BLaER1 (cell line): ENCODE measurements around the gene PRH2.

Experiments used
- H3K27ac ChIP-seq: shearing (Covaris generic); formaldehyde crosslinking; 2 replicates; pipeline ENCODE4 v1.8.1; 2022
- H3K27me3 ChIP-seq: shearing (Covaris generic); formaldehyde crosslinking; 2 replicates; pipeline ENCODE4 v1.8.1; 2022
- H3K36me3 ChIP-seq: shearing (Covaris generic); formaldehyde crosslinking; 2 replicates; pipeline ENCODE4 v1.8.1; 2022
- H3K4me1 ChIP-seq: shearing (Covaris generic); formaldehyde crosslinking; 2 replicates; pipeline ENCODE4 v1.8.1; 2022
- H3K4me2 ChIP-seq: shearing (Covaris generic); formaldehyde crosslinking; 2 replicates; pipeline ENCODE4 v1.8.1; 2022
- H3K4me3 ChIP-seq: shearing (Covaris generic); formaldehyde crosslinking; 2 replicates; pipeline ENCODE4 v1.8.1; 2022
- H3K9ac ChIP-seq: shearing (Covaris generic); formaldehyde crosslinking; 2 replicates; pipeline ENCODE4 v1.8.1; 2022
- H3K9me3 ChIP-seq: shearing (Covaris generic); formaldehyde crosslinking; 2 replicates; pipeline ENCODE4 v1.8.1; 2022
- H4K20me1 ChIP-seq: shearing (Covaris generic); formaldehyde crosslinking; 2 replicates; pipeline ENCODE4 v1.8.1; 2022
- Cebpa-rat ChIP-seq: shearing (Covaris generic); IDR thresholded peaks from 2 replicates; pipeline ENCODE4 v1.8.1; 2022

PRH2 gene

DNA sequence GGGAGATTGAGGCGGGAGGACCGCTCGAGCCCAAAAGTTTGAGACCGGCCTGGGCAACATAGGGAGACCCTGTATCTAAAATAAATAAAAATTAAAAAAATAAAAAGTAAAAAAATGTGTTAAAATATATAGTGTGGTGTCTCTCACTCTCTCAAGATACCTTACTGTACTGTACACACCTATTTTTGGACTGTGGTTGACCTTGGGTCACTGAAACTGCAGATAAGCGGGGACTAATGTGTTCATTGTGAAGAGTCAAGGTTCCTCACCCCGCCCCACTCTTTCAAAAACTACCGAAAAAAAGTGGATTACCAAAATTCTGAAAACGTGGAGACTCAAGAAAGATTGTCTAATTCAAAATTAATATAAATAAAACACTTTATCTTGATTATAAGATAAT, 18.7 kb upstream of the PRH2 start:
- Histone ChIP-seq H3K9ac (no peak overlapping the region), H3K4me1 (no peaks in the 10 kb centered on the region), H3K36me3 (peaks cover 1% of the 10 kb centered on the region; the same call in 1 of the 2 replicates), H3K4me3 (no peak overlapping the region), H3K4me2 (no peak overlapping the region), H3K9me3 (peaks cover 3% of the 10 kb centered on the region), H3K27ac (no peak overlapping the region), H4K20me1 (no peaks in the 10 kb centered on the region), H3K27me3 (no peaks in the 10 kb centered on the region)
- TF ChIP-seq Cebpa-rat, result no peak

GRCh38 chr12:10919809-10920208, 9.2 kb upstream of the PRH2 start:
- no peak overlapping the region for H3K4me2 ChIP-seq

GRCh38 chr12:10926269-10926668, 2.8 kb upstream of the PRH2 start:
- Histone ChIP-seq H4K20me1 (no peaks in the 10 kb centered on the region), H3K27ac (no peak overlapping the region), H3K36me3 (no peaks in the 10 kb centered on the region), H3K27me3 (no peaks in the 10 kb centered on the region), H3K9me3 (no peaks in the 10 kb centered on the region), H3K4me2 (no peak overlapping the region), H3K9ac (no peak overlapping the region), H3K4me3 (no peak overlapping the region), H3K4me1 (no peaks in the 10 kb centered on the region)
- TF ChIP-seq Cebpa-rat, result no peak

More at GRCh38 chr12:10919809-10920208, 9.2 kb upstream of the PRH2 start:
- H3K27ac ChIP-seq, result no peak overlapping the region
- H3K9ac ChIP-seq, result no peak overlapping the region
- H3K27me3 ChIP-seq, result no peaks in the 10 kb centered on the region
- no peak for TF ChIP-seq Cebpa-rat
- H4K20me1 ChIP-seq, result no peaks in the 10 kb centered on the region
- no peak overlapping the region for H3K4me3 ChIP-seq
- H3K9me3 ChIP-seq, result no peaks in the 10 kb centered on the region
- H3K36me3 ChIP-seq, result no peaks in the 10 kb centered on the region
- H3K4me1 ChIP-seq, result no peaks in the 10 kb centered on the region

GRCh38 chr12:10936506-10936905, 7.5 kb downstream of the PRH2 start:
- Histone ChIP-seq H3K4me1 (no peaks in the 10 kb centered on the region), H4K20me1 (no peaks in the 10 kb centered on the region), H3K4me3 (no peak overlapping the region), H3K9ac (no peak overlapping the region), H3K9me3 (no peaks in the 10 kb centered on the region), H3K4me2 (no peak overlapping the region), H3K27me3 (no peaks in the 10 kb centered on the region), H3K27ac (no peak overlapping the region), H3K36me3 (no peaks in the 10 kb centered on the region)
- TF ChIP-seq Cebpa-rat, result no peak

- Histone ChIP-seq H3K4me2 (no peak within 1 kb of the TSS), H3K9ac (no peak within 1 kb of the TSS), H3K36me3 (no peaks in the 10 kb centered on the region), H4K20me1 (no peaks in the 10 kb centered on the region), H3K4me1 (no peaks in the 10 kb centered on the region), H3K27me3 (no peaks in the 10 kb centered on the region), H3K4me3 (no peak within 1 kb of the TSS), H3K9me3 (no peaks in the 10 kb centered on the region), H3K27ac (no peak within 1 kb of the TSS)
- no peak for TF ChIP-seq Cebpa-rat
Observed at GRCh38 chr12:10939163-10939562, 10.1 kb downstream of the PRH2 start, which contains the start of gene TAS2R14. TSS of gene TAS2R14 (minus strand) at chr12:10939263. CDS start at chr12:10939207, 56 bp downstream.

GRCh38 chr12:10940389-10940788, 11.4 kb downstream of the PRH2 start:
- no peaks in the 10 kb centered on the region for H3K4me1 ChIP-seq
- no peak overlapping the region for H3K4me3 ChIP-seq
- no peak overlapping the region for H3K9ac ChIP-seq
- H3K9me3 ChIP-seq, result peaks cover 6% of the 10 kb centered on the region; the same call in 1 of the 2 replicates
- H3K36me3 ChIP-seq, result no peaks in the 10 kb centered on the region
- no peaks in the 10 kb centered on the region for H3K27me3 ChIP-seq
- TF ChIP-seq Cebpa-rat, result no peak
- no peak overlapping the region for H3K27ac ChIP-seq
- no peak overlapping the region for H3K4me2 ChIP-seq
- no peaks in the 10 kb centered on the region for H4K20me1 ChIP-seq

- H3K9ac ChIP-seq, result no peak overlapping the region
- H3K4me2 ChIP-seq, result no peak overlapping the region
- H4K20me1 ChIP-seq, result no peaks in the 10 kb centered on the region
- peaks cover 12% of the 10 kb centered on the region for H3K9me3 ChIP-seq
- no peak overlapping the region for H3K4me3 ChIP-seq
- H3K27me3 ChIP-seq, result no peaks in the 10 kb centered on the region
- H3K27ac ChIP-seq, result no peak overlapping the region
- no peaks in the 10 kb centered on the region for H3K36me3 ChIP-seq
- H3K4me1 ChIP-seq, result no peaks in the 10 kb centered on the region
- no peak for TF ChIP-seq Cebpa-rat
Observed at GRCh38 chr12:10941369-10941768, 12.3 kb downstream of the PRH2 start.

DNA sequence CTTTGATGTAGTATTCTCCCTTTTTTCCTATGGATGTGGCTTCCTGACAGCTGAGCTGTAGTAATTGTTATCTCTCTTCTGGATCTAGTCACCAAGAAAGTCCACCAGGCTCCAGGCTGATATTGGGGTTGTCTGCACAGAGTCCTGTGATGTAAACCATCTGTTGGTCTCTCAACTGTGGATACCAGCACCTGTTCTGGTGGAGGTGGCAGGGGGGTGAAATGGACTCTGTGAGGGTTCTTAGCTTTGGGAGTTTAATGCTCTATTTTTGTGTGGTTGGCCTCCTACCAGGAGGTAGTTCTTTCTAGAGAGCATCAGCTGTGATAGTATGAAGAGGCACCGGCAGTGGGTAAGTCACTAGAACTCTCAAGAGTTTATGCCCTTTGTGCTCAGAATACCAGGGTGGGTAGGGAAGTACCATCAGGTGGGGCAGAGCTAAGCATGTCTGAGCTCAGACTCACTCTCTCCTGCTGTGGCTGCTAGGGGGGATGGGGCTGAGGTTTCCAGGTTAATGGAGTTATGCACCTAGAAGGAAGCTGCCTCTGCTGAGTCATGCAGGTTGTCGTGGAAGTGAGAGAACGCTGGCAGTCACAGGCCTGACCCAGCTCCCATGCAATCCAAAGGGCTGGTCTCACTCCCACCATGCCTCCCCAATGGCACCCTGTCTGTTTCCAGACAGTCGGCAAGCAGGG, 13.0 kb downstream of the PRH2 start:
- no peak for TF ChIP-seq Cebpa-rat
- no peaks in the 10 kb centered on the region for H3K36me3 ChIP-seq
- no peaks in the 10 kb centered on the region for H4K20me1 ChIP-seq
- no peak overlapping the region for H3K4me2 ChIP-seq
- no peak overlapping the region for H3K27ac ChIP-seq
- H3K4me1 ChIP-seq, result no peaks in the 10 kb centered on the region
- H3K4me3 ChIP-seq, result no peak overlapping the region
- H3K27me3 ChIP-seq, result no peaks in the 10 kb centered on the region
- H3K9me3 ChIP-seq, result peaks cover 17% of the 10 kb centered on the region
- H3K9ac ChIP-seq, result no peak overlapping the region

- H3K4me3 ChIP-seq, result no peak overlapping the region
- no peak overlapping the region for H3K9ac ChIP-seq
- H3K36me3 ChIP-seq, result no peaks in the 10 kb centered on the region
- H3K27me3 ChIP-seq, result no peaks in the 10 kb centered on the region
- no peak for TF ChIP-seq Cebpa-rat
- H3K4me1 ChIP-seq, result no peaks in the 10 kb centered on the region
- H4K20me1 ChIP-seq, result no peaks in the 10 kb centered on the region
- no peak overlapping the region for H3K27ac ChIP-seq
- no peak overlapping the region for H3K4me2 ChIP-seq
- peaks cover 27% of the 10 kb centered on the region for H3K9me3 ChIP-seq
Observed at GRCh38 chr12:10943167-10943566, 14.1 kb downstream of the PRH2 start.

- no peaks in the 10 kb centered on the region for H4K20me1 ChIP-seq
- H3K27me3 ChIP-seq, result no peaks in the 10 kb centered on the region
- no peaks in the 10 kb centered on the region for H3K4me1 ChIP-seq
- no peak overlapping the region for H3K4me2 ChIP-seq
- H3K9me3 ChIP-seq, result peaks cover 41% of the 10 kb centered on the region
- no peak overlapping the region for H3K4me3 ChIP-seq
- no peak for TF ChIP-seq Cebpa-rat
- peaks cover 10% of the 10 kb centered on the region for H3K36me3 ChIP-seq
- H3K27ac ChIP-seq, result no peak overlapping the region
- no peak overlapping the region for H3K9ac ChIP-seq
Observed at GRCh38 chr12:10952645-10953044, 23.6 kb downstream of the PRH2 start.

DNA sequence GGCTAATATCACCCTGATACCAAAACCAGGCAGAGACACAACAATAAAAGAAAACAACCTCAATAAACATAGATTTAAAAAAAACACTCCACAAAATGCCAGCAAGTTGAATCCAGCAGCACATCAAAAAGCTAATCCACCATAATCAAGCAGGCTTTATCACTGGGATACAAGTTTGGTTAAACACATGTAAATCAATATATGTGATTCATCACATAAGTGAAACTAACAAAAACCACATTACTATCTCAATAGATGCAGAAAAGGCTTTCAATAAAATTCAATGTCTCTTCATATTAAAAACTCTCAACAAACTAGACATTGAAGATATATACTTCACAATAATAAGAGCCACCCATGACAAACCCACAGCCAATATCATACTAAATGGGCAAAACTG, 27.0 kb downstream of the PRH2 start:
- Histone ChIP-seq H3K36me3 (0 out of 2 replicates have a peak, but pooled peaks cover under 1% of the 10 kb centered on the region), H3K27me3 (no peaks in the 10 kb centered on the region), H3K4me3 (no peak overlapping the region), H3K27ac (no peak overlapping the region), H3K4me1 (no peaks in the 10 kb centered on the region), H3K4me2 (no peak overlapping the region), H4K20me1 (no peaks in the 10 kb centered on the region), H3K9me3 (peaks cover 26% of the 10 kb centered on the region), H3K9ac (no peak overlapping the region)
- no peak for TF ChIP-seq Cebpa-rat
